H9 (cell line): ENCODE data around the gene ACKR3. TPM values are rescaled to one million over a fixed set of nuclear protein-coding genes. Genes with fewer than 3 reads are reported as not detected.

Experiments
- DNase-seq: peaks from one replicate; pipeline ENCODE4 v3.0.0-alpha.2; 2017
- H2AFZ ChIP-seq: one replicate; pipeline ENCODE4 v1.6.1; 2013; ENCODE audit warnings: mild to moderate bottlenecking, low read length, control low read depth, moderate library complexity
- H2AK5ac ChIP-seq: 2 replicates; pipeline ENCODE4 v1.6.1; 2013; ENCODE audit warnings: low read length, control low read depth, mixed read lengths; ENCODE audit not compliant: insufficient read length
- H2BK120ac ChIP-seq: one replicate; pipeline ENCODE4 v1.6.1; 2013; ENCODE audit warnings: low read depth, mild to moderate bottlenecking, low read length, control low read depth, inconsistent platforms; ENCODE audit not compliant: poor library complexity, severe bottlenecking
- H2BK12ac ChIP-seq: 2 replicates; pipeline ENCODE4 v1.6.1; 2013; ENCODE audit warnings: low read length, control low read depth, mixed read lengths, low read depth; ENCODE audit not compliant: insufficient read length
- H2BK15ac ChIP-seq: 2 replicates; pipeline ENCODE4 v1.6.1; 2013; ENCODE audit warnings: low read depth, low read length, control low read depth
- H2BK20ac ChIP-seq: one replicate; pipeline ENCODE4 v1.6.1; 2013; ENCODE audit warnings: low read depth, mild to moderate bottlenecking, low read length, control low read depth, inconsistent platforms; ENCODE audit not compliant: poor library complexity, severe bottlenecking
- H2BK5ac ChIP-seq: 2 replicates; pipeline ENCODE4 v1.6.1; 2013; ENCODE audit warnings: low read length, control low read depth, mixed read lengths; ENCODE audit not compliant: insufficient read length
- H3K14ac ChIP-seq: 2 replicates; pipeline ENCODE4 v1.6.1; 2013; ENCODE audit warnings: low read length, control low read depth; ENCODE audit not compliant: insufficient read depth
- H3K18ac ChIP-seq: 2 replicates; pipeline ENCODE4 v1.6.1; 2013; ENCODE audit warnings: low read depth, mild to moderate bottlenecking, mixed read lengths, low read length, control low read depth; ENCODE audit not compliant: insufficient read length
- H3K23ac ChIP-seq: 2 replicates; pipeline ENCODE4 v1.6.1; 2013; ENCODE audit warnings: low read length, control low read depth, mixed read lengths, low read depth; ENCODE audit not compliant: insufficient read length
- H3K23me2 ChIP-seq: 2 replicates; pipeline ENCODE4 v1.6.1; 2013; ENCODE audit warnings: low read depth, mild to moderate bottlenecking, mixed read lengths, low read length, control low read depth; ENCODE audit not compliant: insufficient read length, poor library complexity, severe bottlenecking
- H3K27ac ChIP-seq: 2 replicates; pipeline ENCODE4 v1.5.1; 2013; ENCODE audit warnings: low read length, control low read depth, mixed read lengths, low read depth; ENCODE audit not compliant: insufficient read length
- H3K27me3 ChIP-seq: 2 replicates; pipeline ENCODE4 v1.6.1; 2013; ENCODE audit warnings: low read length, control low read depth, inconsistent platforms; ENCODE audit not compliant: insufficient read depth
- H3K4ac ChIP-seq: 2 replicates; pipeline ENCODE4 v1.6.1; 2013; ENCODE audit warnings: low read depth, mild to moderate bottlenecking, control low read depth, inconsistent platforms, low read length, moderate library complexity
- H3K4me1 ChIP-seq: 2 replicates; pipeline ENCODE4 v1.6.1; 2013; ENCODE audit warnings: low read length, control low read depth, inconsistent platforms; ENCODE audit not compliant: insufficient read depth
- H3K4me2 ChIP-seq: 2 replicates; pipeline ENCODE4 v1.6.1; 2013; ENCODE audit warnings: low read length, control low read depth, mixed read lengths; ENCODE audit not compliant: insufficient read length, insufficient read depth
- H3K56ac ChIP-seq: 2 replicates; pipeline ENCODE4 v1.6.1; 2013; ENCODE audit warnings: low read depth, mild to moderate bottlenecking, mixed read lengths, low read length, control low read depth; ENCODE audit not compliant: insufficient read length
- H3K79me1 ChIP-seq: 2 replicates; pipeline ENCODE4 v1.6.1; 2013; ENCODE audit warnings: low read depth, mild to moderate bottlenecking, moderate library complexity, low read length, control low read depth, inconsistent platforms; ENCODE audit not compliant: insufficient read depth, poor library complexity, severe bottlenecking
- H3K79me2 ChIP-seq: 2 replicates; pipeline ENCODE4 v1.6.1; 2013; ENCODE audit warnings: low read length, control low read depth, inconsistent platforms; ENCODE audit not compliant: insufficient read depth
- H3K9ac ChIP-seq: 2 replicates; pipeline ENCODE4 v1.6.1; 2013; ENCODE audit warnings: low read length, control low read depth, mixed read lengths; ENCODE audit not compliant: insufficient read length; ENCODE audit errors: extremely low read depth
- H3K9me3 ChIP-seq: one replicate; pipeline ENCODE4 v1.6.1; 2013; ENCODE audit warnings: low read depth, low read length, inconsistent platforms; ENCODE audit not compliant: control insufficient read depth
- H3T11ph ChIP-seq: one replicate; pipeline ENCODE4 v1.6.1; 2013; ENCODE audit warnings: mild to moderate bottlenecking, low read length, control low read depth, inconsistent platforms
- H4K20me1 ChIP-seq: one replicate; pipeline ENCODE4 v1.6.1; 2013; ENCODE audit not compliant: control insufficient read depth, insufficient read length, insufficient read depth
- H4K5ac ChIP-seq: 2 replicates; pipeline ENCODE4 v1.6.1; 2013; ENCODE audit warnings: low read depth, mild to moderate bottlenecking, mixed read lengths, low read length, control low read depth; ENCODE audit not compliant: insufficient read length
- H4K8ac ChIP-seq: replicated peaks from 2 replicates; pipeline ENCODE4 v1.6.1; 2013; ENCODE audit warnings: low read length, control low read depth, mixed read lengths, low read depth; ENCODE audit not compliant: insufficient read length
- H4K91ac ChIP-seq: 2 replicates; pipeline ENCODE4 v1.6.1; 2013; ENCODE audit warnings: low read depth, mild to moderate bottlenecking, moderate library complexity, mixed read lengths, low read length, control low read depth; ENCODE audit not compliant: insufficient read length
- H3K27ac Mint-ChIP-seq, 3 experiments: 2 replicates in 2 of 3; 3 replicates in 1 of 3; pipeline ENCODE4 v1.8.0; 2020 to 2021; ENCODE audit warnings: mixed read lengths in 3 of 3, mild to moderate bottlenecking in 1 of 3, moderate library complexity in 1 of 3
- H3K27me3 Mint-ChIP-seq: 2 replicates; pipeline ENCODE4 v1.8.0; 2021; ENCODE audit warnings: low read depth, mild to moderate bottlenecking, moderate library complexity, mixed read lengths
- H3K36me3 Mint-ChIP-seq, 3 experiments: 2 replicates in 2 of 3; 3 replicates in 1 of 3; pipeline ENCODE4 v1.8.0; 2020 to 2021; ENCODE audit warnings: low read depth in 3 of 3, mixed read lengths in 3 of 3; ENCODE audit not compliant: insufficient read depth in 1 of 3
- H3K4me1 Mint-ChIP-seq, 2 experiments: 2 replicates each; pipeline ENCODE4 v1.8.0; 2020; ENCODE audit warnings: mixed read lengths in 2 of 2
- H3K4me3 Mint-ChIP-seq, 2 experiments: 2 replicates in 1 of 2; 3 replicates in 1 of 2; pipeline ENCODE4 v1.8.0; 2020 to 2021; ENCODE audit warnings: mild to moderate bottlenecking in 2 of 2, mixed read lengths in 2 of 2, moderate library complexity in 1 of 2
- H3K9me3 Mint-ChIP-seq, 2 experiments: 2 replicates in 1 of 2; 3 replicates in 1 of 2; pipeline ENCODE4 v1.8.0; 2020; ENCODE audit warnings: mild to moderate bottlenecking in 2 of 2, mixed read lengths in 2 of 2, moderate library complexity in 1 of 2
- CTCF ChIP-seq: fragments of 200-600 bp; sonication (generic); conservative IDR thresholded peaks from 3 replicates; pipeline ENCODE4 v1.8.0; 2021; ENCODE audit warnings: antibody characterized with exemption, mild to moderate bottlenecking
- WGBS: extraction: QIAGEN DNeasy Blood & Tissue Kit; methylation state at CpG from one replicate; pipeline ENCODE4 v1.1.7; 2013; ENCODE audit warnings: missing lambda C conversion rate, low lambda C conversion rate, mixed read lengths; ENCODE audit not compliant: insufficient read length; ENCODE audit errors: extremely low coverage; 5-methylcytosine and 5-hydroxymethylcytosine counted together
- total RNA-seq: library from RNA; stranded (reverse); gene quantifications from 2 replicates; pipeline ENCODE4 v1.2.1, GENCODE V29; 2021

Gene ACKR3
- total RNA-seq, 1 experiment from 2014 or later: 0.44 TPM

- Histone ChIP-seq H2AFZ (no peak overlapping the region), H2BK5ac (no peak overlapping the region), H3K23me2 (no peaks in the 10 kb centered on the region), H3K27ac (no peak overlapping the region), H3K79me1 (no peaks in the 10 kb centered on the region), H3T11ph (no peak overlapping the region), H4K8ac (no peak overlapping the region), H3K4me2 (no peak overlapping the region), H4K91ac (no peak overlapping the region), H3K56ac (no peak overlapping the region), H3K14ac (no peak overlapping the region), H2AK5ac (no peak overlapping the region), H3K4ac (no peak overlapping the region), H3K9me3 (no peaks in the 10 kb centered on the region), H3K23ac (no peak overlapping the region), H2BK15ac (no peak overlapping the region), H2BK120ac (no peak overlapping the region), H3K18ac (no peak overlapping the region), H2BK20ac (no peak overlapping the region), H2BK12ac (no peak overlapping the region), H3K79me2 (no peaks in the 10 kb centered on the region), H3K9ac (no peak overlapping the region), H3K27me3 (no peaks in the 10 kb centered on the region), H4K5ac (no peak overlapping the region), H3K4me1 (no peaks in the 10 kb centered on the region), H4K20me1 (no peaks in the 10 kb centered on the region)
- no CpG with 5 or more reads among the region's 9 CpGs for WGBS
- H3K9me3 Mint-ChIP-seq: no peaks in the 10 kb centered on the region
- no peaks in the 10 kb centered on the region for H3K36me3 Mint-ChIP-seq
- no peak for TF ChIP-seq CTCF
- H3K4me3 Mint-ChIP-seq: no peak overlapping the region
- H3K27ac Mint-ChIP-seq: no peak overlapping the region
- H3K4me1 Mint-ChIP-seq: peaks cover 6 to 11% of the 10 kb centered on the region in 2 experiments
- H3K27me3 Mint-ChIP-seq: peaks cover 16% of the 10 kb centered on the region
- no peak for DNase-seq
Observed at GRCh38 chr2:236600892-236601291, 31.3 kb downstream of the ACKR3 start.
